GM18861 (cell line): ENCODE measurements around the gene FTO.
"Not testable (repeated sequence)": the region's sequence is repeated elsewhere in the genome, so short reads cannot be mapped to it uniquely, and the experiment has no call there.

Experiments used
- ATAC-seq: cut with Tn5 transposase; IDR thresholded peaks from one replicate; pipeline ENCODE4 v1.9.1; 2021; ENCODE audit not compliant: unreplicated experiment

Gene FTO

DNA sequence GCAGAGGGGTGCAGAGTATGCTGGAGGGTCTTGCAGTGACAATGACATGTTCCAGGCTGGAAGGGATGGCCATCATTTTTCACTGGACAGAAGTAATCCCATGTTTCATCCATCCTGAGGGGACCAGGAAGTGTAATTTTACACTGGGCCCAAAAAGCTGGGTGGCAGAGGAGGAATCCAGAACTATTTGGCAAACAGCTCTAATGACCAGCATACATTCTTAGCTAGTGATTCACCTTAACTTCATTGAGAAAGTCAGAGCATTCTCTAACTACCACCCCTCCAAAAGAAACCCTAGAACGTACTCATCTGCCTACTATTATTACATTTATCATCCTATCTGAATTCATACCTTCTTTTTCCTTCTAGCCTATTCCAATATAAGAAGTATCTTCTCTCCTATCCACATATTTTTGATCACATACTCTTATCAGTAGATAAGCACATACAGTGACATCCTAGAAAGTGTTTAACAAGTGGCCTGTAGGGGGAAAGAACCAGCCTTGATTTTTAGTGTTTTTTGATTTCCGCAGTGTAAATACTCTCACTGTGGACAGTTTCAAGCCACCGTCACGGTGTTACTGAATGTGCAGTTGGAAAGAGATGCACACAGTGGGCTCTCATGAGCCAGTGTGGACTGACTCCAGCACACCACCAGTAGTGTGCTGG lies 118.1 kb downstream of the FTO start:
- no peak for ATAC-seq

DNA sequence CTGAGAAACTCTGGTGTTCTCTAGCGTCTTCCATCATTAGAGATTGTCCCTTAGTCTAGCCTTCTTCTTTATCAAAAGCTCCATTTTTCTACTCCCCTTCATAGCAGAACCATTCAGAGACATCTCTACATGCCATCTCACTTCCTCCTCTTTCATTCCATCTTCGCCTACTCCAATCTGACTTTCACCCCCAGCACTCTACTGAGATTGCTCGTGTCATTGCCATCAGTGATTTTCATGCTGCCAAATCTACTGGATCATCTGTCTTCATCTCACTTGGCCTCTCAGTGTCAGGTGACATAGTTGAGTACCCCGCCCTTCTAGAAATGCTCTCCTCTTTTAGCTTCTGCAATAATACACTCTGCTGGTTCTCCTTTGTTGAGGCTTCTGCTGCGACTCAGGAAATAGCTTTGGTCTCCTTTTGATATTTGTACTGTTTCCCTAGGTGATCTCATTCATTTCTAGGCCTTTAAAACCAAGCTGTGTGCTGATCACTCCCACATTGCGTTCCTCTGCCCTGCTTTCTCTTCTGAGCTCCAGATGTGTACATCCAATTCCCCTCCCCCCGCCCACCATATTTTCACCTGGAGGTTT lies 119.1 kb downstream of the FTO start:
- ATAC-seq = no peak

DNA sequence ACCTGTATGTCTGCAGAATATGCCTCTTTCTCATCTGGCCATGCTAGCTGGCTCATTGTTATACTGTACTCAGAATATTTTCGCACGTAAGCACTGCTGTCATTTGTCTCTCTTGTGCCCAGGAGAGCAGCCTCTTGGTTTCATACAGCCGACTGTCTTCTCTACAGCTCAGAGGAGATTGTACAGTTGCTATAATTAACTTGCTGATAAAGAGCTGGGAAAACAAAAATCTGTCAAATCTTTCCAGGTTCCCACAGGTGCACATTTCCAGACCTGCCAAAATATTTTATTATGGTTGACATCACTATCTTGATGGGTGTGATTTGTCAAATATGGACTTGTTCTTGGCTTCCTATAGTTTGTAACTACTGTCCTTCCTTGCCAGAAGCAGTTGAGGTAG lies 122.7 kb downstream of the FTO start:
- no peak for ATAC-seq

DNA sequence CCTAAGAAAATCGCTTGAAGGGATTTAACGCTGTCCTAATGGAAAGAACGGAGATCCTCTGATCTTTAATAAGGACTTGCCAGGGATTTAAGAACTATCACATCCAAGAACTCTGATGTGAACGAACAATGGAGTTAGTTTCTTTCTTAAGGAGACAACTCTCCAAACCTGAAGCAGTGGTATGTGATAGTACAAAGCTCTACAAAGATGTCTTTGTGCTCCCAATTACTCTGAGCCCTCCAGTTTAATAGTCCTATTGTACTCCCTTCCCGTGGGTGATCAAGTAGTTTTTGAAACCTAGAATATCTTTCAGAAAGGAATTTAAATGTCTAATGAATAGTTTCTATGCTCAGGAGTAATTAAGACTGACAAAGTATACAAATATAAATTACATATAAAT lies 123.8 kb downstream of the FTO start:
- ATAC-seq = no peak

DNA sequence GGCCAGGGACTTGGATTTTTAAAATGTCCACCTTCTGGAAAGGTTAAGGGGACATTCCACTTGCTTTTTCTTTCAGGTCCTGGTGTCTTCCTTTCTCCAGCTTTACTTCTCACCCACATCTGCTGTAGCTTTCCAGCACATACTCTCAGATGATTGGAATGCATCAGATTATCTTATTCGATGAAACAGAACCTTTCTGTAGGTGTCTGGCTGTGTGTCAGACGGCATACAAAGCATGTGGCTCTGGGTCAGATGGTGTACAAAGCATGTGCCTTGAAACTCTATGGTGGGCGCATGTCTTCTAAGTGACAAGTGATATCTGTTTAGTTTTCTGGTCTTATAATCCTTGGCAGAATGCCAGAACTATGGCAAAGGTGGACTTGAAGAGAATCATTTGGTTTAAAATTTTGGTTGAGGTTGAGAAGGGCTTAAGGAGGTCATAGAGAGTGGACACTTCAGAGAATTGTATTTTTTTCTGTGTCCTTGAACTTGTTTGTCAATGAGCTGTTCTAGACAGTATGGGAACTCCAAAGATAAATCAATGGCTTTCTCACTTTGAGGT lies 125.3 kb downstream of the FTO start:
- no peak for ATAC-seq

DNA sequence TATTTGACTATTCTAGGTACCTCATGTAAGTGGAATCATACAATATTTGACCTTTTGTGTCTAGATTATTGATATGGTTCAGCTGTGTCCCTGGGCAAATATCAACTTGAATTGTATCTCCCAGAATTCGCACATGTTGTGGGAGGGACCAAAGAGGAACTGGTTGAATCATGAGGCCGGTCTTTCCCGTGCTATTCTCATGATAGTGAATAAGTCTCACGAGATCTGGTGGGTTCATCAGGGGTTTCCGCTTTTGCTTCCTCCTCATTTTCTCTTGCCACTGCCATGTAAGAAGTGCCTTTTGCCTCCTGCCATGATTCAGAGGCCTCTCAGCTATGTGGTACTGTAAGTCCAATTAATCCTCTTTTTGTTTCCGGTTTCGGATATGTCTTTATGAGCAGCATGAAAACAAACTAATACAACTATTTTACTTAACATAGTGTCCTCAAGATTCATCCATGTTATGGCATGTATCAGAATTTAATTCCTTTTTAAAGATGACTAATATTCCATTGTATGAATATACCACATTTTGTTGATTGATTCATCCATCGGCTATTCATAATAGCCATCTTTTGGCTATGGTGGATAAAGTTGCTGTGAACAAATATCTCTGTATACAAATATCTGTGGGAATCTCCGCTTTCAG lies 129.1 kb downstream of the FTO start:
- no peak for ATAC-seq

DNA sequence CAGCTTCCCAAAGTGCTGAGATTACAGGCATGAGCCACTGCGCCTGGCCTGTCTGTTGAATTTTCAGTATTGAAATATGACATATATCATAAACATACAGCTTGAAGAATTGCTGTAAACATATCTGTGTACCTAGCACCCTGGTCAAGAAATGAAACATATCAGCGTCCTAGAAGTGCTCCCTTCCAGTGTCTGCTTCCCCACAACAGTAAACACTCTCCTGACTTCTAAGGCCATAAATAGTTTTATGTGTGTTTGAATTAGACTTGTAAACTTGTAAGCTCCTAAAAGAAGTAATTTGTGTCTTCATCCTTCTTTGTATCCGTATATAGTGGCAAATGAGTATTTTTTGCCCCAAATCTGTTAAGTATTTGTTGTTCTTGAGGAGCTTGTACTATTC lies 132.2 kb downstream of the FTO start:
- ATAC-seq = no peak

DNA sequence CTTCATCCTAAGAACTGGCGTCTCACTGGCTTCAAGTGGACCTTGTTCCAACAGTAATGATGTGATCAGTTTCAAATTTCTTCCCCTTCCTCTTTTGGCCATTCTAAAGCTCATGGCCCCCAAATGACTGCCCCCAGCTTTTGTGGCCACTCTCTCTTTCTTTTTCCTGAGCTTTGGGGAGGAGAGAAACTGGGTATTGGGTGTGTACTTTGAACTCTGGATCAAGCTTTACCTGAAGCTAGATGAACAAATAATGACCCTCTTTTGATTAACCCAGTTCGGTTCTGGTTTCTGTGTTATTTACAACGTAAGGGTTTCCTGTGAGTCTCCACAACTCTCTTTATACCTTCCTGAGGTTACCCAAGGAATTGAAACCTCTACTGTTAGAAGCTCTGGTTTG lies 132.7 kb downstream of the FTO start:
- ATAC-seq = no peak

DNA sequence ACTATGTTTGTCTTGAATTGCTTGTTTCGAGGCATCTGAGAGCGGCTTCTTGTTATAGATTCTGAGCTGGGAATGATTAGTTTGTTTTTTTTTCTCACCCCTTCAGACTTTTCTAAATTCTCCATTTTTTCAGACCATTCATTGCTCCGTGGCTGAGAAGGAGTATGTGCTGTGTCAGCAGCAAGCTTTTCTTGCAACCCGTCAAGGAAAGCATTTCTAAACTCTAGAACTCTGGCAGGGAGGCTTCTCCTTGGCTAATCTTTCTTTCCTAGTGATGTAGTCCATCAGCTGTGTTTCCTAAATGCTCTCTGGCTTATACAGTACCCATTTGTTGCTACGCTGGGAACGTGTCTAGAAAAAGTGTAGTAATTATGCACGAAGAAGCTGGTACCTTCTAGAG lies 133.5 kb downstream of the FTO start:
- ATAC-seq = no peak

DNA sequence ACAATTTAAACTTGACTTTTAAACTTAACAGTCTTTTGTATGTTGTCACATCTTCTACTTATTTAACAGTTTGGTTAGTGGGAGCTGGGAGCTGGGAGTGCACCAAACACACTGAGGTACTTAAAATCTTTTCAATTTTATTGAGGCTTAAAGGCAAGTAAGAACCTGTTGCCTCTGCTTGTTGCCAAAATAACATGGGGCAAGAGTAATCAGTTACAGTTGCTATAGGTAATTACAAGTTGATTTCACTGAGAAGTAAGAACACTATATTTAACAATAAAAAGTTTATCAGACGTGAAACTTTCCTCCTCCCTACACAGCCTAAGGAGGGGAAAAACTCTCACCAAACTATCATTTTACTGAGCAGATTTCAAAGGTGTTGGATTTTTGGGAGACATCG lies 135.2 kb downstream of the FTO start:
- ATAC-seq = no peak

DNA sequence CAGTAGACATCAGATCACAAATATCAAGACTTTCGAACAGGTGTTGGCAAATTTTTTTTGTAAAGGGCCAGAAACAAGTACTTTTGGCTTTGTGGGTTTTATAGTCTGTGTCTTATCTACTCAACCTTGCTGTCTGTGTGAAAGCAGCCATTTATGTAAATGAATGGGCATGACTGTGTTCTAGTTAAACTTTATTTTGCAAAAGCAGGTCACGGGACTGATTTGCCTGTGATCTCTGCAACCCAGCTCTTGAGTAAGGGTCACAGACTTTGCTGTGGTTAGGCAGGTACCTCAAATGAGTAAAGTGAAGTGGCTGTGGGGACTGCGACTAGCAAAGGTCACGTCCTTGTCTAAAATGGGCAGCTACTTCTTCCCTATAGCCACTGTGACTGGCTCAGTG lies 136.5 kb downstream of the FTO start:
- peak; percentile 96 for ATAC-seq

DNA sequence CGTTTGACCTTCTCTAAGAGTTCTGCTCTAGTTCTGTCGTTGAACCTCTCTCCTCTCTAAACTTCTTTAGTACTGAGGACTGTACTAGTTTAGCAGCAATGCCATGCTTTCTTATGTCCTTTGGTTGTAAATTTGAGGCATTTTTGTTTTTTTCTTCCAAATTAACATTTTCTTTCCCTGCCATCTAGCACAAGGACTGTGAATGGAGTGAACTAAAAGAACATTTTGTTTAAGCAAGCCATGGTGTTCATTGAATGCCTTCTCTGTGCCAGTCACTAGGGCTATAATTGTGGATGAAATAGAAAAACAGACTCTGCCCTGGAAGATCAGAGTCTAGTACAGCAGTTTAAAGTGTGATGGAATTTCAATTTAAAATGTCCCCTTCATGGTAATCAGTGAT lies 137.9 kb downstream of the FTO start:
- no peak for ATAC-seq

DNA sequence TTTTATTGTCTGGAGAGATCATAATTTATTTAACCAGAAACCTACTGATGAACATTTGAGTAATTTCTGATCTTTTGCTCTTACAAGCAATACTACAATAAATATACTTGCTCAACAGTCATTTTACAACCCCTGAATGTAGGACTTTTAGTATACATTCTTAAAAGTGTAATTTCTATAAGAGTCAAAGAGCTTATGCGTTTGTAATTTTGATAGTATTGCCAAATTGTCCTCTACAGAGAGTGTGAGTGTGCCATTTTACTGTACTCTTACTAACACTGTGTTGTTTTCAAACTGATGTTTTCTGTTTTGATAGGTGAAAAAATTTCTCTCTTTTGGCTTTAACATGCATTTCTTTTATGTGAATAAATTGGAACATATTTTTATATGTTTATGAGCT lies 139.1 kb downstream of the FTO start:
- ATAC-seq = no peak

DNA sequence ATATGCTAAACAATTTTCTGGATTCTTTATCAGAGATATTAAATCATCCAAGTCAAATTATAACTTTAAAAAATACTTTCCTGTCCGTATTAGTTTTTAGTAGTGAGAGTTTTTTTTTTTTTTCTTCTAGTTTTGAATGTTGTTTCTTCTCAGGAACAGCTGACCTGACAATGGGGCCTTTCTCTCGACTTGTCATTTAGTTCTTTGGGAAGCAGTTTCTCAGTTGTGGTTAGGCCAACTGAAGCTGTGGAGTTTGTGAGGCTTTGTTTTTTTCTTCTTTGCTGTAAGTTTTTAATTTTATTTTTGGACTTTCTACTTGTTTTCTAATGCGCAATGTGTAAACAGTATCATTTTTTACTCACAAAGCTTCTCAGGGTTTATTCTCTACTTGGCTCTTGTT lies 140.8 kb downstream of the FTO start:
- ATAC-seq = no peak

DNA sequence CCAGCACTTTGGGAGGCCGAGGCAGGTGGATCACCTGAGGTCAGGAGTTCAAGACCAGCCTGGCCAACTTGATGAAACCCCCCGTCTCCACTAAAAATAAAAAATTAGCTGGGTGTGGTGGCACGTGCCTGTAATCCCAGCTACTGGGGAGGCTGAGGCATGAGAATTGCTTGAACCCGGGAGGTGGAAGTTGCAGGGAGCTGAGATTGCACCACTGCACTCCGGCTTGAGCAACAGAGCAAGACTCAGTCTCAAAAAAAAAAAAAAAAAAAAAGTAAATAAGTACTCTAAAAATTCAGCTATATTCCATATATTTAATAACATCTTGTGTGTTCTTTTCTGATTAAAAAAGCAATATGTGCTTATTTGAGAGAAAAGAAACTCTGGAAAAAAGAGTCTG lies 142.6 kb downstream of the FTO start:
- not testable (repeated sequence) for ATAC-seq

DNA sequence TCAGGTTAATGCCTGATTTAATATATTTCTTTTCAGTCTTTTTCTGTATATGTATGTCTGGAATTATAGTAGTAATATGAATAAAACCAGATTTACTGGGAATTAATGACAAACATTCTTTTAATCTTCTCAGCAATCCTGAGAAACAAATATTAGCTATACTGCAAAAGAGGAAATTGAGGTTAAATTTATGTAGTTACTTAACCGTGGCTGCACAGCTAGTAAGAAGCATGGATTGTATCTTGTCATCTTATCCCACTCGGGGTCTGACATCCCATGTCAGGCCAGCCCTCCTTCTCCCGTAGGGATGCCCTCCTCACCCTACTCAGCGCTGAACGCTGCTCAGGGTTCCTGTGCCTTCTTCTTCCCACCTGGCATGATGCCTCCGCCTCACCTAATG lies 143.0 kb downstream of the FTO start:
- no peak for ATAC-seq

DNA sequence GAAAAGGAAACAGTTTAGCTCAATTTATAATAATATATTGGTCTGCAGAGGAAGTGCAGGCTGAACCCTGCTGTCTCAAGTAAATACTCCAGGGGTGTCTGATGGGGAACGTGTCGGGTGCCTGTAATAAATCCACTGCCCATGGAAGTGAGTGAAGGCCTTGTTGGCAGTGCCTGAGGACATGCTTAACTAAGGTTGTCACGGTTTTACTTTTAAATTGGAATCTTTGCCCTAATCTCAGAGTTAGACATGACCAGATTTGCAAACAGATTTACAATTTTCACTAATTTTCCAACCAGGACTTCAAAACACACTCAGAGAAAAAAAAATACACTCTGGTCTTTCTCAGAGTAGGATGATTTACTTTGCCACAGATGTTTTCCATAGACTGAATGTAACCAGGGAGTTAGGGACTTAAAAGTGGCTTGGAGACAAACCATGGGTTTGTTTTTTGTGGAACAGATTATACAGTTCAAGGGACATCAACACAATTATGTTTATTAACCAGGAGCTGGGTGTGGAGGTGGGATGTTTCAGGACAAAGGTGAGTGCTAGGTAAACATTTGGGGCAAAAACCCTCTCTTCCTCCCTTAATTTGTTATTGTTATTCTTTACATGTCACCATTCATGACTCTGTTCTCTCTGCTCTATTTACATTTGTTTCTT lies 144.5 kb downstream of the FTO start:
- ATAC-seq = no peak

DNA sequence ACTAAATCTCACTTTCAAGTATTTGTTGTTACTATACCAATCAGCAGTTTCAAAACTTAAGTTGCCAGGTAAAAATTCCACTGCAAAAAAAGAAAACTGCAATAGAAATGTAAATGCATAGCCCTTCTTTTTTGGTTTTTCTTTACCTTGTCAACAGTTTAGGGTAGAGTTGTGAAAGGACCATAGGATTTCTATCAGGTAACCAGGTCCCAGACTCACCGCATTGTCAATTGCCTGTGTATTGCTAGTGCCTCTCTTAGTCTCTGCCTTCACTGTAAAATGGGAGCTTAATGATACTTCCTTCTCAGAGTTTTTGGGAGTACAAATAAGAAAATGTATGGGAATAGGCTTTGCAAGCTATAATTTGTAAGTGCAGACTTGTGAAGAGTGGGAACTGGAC lies 145.0 kb downstream of the FTO start:
- ATAC-seq = no peak

DNA sequence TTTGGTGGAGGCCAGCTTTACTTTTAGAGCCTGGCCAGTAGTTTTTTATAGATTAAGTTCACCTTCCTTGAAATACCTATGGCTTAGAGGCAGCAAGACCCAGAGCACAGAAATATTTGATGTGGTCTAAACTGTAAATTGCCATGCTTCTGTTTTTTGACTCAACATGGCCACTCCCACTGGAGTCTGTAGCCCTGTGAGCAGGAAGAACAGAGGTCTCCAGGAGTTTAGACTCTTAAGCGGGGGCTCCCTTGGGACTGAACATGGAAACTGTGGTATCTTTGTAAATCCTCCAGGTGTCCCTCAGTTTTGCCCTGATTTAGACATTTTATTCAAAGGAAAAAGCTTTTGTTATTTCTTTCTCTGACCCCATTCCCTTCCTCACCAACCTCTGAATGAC lies 145.6 kb downstream of the FTO start:
- no peak for ATAC-seq

DNA sequence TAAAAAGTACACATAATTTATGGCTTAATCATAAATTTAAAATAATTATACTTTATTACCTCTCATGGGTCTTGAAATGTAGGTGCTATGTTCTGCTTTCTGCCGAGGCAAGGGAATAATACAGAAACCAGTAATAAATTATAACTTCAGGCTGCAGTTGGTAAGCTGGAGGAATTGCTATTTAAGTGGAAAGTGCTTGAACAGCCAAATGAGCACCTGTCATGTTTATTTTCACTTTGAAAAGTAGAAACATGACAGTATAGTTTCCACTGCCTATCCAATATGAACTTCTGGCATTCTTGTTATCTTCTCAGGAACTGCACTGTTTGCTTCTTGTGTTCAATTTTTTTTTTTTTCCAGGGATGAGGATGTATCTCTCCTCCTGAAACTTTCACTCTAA lies 146.0 kb downstream of the FTO start:
- no peak for ATAC-seq

DNA sequence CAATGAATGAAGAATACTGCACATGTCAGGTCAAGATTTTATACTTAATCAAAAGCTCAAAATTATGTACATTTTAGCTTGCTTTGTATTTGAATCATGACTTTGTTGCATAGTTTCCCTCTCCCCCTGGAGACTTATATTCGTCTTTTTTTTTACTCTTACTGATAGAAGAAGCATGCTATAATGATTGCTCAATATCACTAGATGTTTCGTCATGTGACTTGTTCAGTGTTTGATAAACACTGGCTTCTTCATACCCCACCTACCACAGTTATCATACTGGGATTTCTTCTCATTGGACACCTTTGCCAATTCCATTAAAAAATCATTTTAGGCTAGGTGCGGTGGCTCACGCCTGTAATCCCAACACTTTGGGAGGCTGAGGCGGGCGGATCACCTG lies 148.7 kb downstream of the FTO start:
- no peak for ATAC-seq

DNA sequence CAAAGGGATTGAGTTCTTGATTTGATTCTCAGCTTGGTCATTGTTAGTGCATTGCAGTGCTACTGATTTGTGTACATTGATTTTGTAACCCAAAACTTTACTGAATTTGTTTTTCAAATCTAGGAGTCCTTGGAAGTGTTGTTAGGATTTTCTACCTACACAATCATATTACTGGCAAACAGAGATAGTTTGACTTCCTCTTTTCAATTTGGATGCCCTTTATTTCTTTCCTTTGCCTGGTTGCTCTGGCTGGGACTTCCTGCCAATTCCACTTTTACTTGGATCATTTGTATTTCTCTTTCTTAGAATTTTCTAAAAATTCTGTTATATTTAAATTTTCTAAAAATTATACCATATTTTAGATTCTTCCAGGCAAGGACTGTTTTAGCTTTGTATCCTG lies 151.1 kb downstream of the FTO start:
- ATAC-seq = no peak
